NCI-H1092 treated with DMSO at 0.1 percent for 48 hours (cell line): ENCODE data around the gene MAMDC4.
"Not testable (repeated sequence)": the region's sequence is repeated elsewhere in the genome, so short reads cannot be mapped to it uniquely, and the experiment has no call there.

Experiments
- DNase-seq: peaks from one replicate; lab custom pipeline; 2025; lab: John Stamatoyannopoulos, UW

The MAMDC4 gene

GRCh38 chr9:136851941-136852663 lies at the start of gene MAMDC4:
MAMDC4 (plus strand) TSS chr9:136852346; CDS start chr9:136852417, 71 bp downstream.
- no peak for DNase-seq

- DNase-seq = not testable (repeated sequence)
These were observed 49.1 kb upstream of the MAMDC4 start for GRCh38 chr9:136803009-136803550.

- no peak for DNase-seq
These were observed 48.3 kb upstream of the MAMDC4 start for GRCh38 chr9:136803551-136804508.

- DNase-seq = no peak
These were observed 47.5 kb upstream of the MAMDC4 start for GRCh38 chr9:136804509-136805206.

- no peak for DNase-seq
These were observed 46.9 kb upstream of the MAMDC4 start for GRCh38 chr9:136805207-136805740.

- no peak for DNase-seq
These were observed 46.1 kb upstream of the MAMDC4 start for GRCh38 chr9:136806067-136806466.

- no peak for DNase-seq
These were observed 45.4 kb upstream of the MAMDC4 start for GRCh38 chr9:136806631-136807201.

- DNase-seq = peak; percentile 88
These were observed 44.7 kb upstream of the MAMDC4 start, which contains the start of gene RABL6 for GRCh38 chr9:136807281-136808074. RABL6 (plus strand) TSS chr9:136807948; CDS start chr9:136808197, 249 bp downstream.

- peak; percentile 16 for DNase-seq
These were observed 43.9 kb upstream of the MAMDC4 start for GRCh38 chr9:136808075-136808805.

- no peak for DNase-seq
These were observed 43.4 kb upstream of the MAMDC4 start for GRCh38 chr9:136808806-136809158.

- no peak for DNase-seq
These were observed 37.3 kb upstream of the MAMDC4 start for GRCh38 chr9:136814725-136815421.

GRCh38 chr9:136815422-136815782 lies 36.7 kb upstream of the MAMDC4 start:
- no peak for DNase-seq

- no peak for DNase-seq
These were observed 30.9 kb upstream of the MAMDC4 start for GRCh38 chr9:136820971-136821825.

- DNase-seq = no peak
These were observed 30.2 kb upstream of the MAMDC4 start for GRCh38 chr9:136821826-136822544.

GRCh38 chr9:136823136-136824046 lies 28.8 kb upstream of the MAMDC4 start:
- DNase-seq = no peak

- no peak for DNase-seq
These were observed 27.5 kb upstream of the MAMDC4 start for GRCh38 chr9:136824496-136825225.
